Tibial artery (tissue), 4 donors: ENCODE measurements around the gene ANKRD13A.

Experiments used
- DNase-seq, 2 donors: peaks; one replicate each; pipeline ENCODE4 v3.0.0-alpha.2; 2019
- H3K27ac ChIP-seq, 2 donors: fragments of 200-600 bp; sonication (generic) in 1 of 2; 1 replicate in 1 of 2; 2 replicates in 1 of 2; pipeline ENCODE4 v1.5.1; 2018 to 2019; ENCODE audit warnings: mild to moderate bottlenecking in 1 of 2
- H3K27me3 ChIP-seq, 2 donors: fragments of 200-600 bp; sonication (generic) in 1 of 2; one replicate each; pipeline versions ENCODE4 v1.5.1 to v1.6.0; 2016 to 2019
- H3K36me3 ChIP-seq, 3 donors: fragments of 200-600 bp; sonication (generic) in 2 of 3; one replicate each; pipeline ENCODE4 v1.5.1; 2016 to 2019; ENCODE audit warnings: mild to moderate bottlenecking in 2 of 3
- H3K4me1 ChIP-seq, 4 donors: fragments of 200-600 bp; sonication (generic) in 2 of 4; 1 replicate in 3 of 4; 2 replicates in 1 of 4; pipeline ENCODE4 v1.5.1; 2016 to 2019
- H3K4me3 ChIP-seq, 2 donors: fragments of 200-600 bp; sonication (generic) in 1 of 2; 1 replicate in 1 of 2; 2 replicates in 1 of 2; pipeline ENCODE4 v1.5.1; 2018 to 2019; ENCODE audit warnings: mild to moderate bottlenecking in 2 of 2
- H3K9me3 ChIP-seq, 3 donors: fragments of 200-600 bp; sonication (generic) in 1 of 3; one replicate each; pipeline ENCODE4 v1.5.1; 2016 to 2019
- intact Hi-C: fragments of 100-400 bp; cut with DNase I; formaldehyde crosslinking; loops from one replicate; pipeline ENCODE4 v1.15.0; 2023; ENCODE audit warnings: low total_unique reads
- TF ChIP-seq, protein P1 (sequence below), 2 experiments: fragments of 200-600 bp in 1 of 2; fragments of 450-650 bp in 1 of 2; IDR thresholded peaks; one replicate each; pipeline ENCODE4 v1.5.1; 2017 to 2019; ENCODE audit warnings: antibody characterized with exemption in 2 of 2, mild to moderate bottlenecking in 1 of 2, moderate library complexity in 1 of 2

The ANKRD13A gene

DNA sequence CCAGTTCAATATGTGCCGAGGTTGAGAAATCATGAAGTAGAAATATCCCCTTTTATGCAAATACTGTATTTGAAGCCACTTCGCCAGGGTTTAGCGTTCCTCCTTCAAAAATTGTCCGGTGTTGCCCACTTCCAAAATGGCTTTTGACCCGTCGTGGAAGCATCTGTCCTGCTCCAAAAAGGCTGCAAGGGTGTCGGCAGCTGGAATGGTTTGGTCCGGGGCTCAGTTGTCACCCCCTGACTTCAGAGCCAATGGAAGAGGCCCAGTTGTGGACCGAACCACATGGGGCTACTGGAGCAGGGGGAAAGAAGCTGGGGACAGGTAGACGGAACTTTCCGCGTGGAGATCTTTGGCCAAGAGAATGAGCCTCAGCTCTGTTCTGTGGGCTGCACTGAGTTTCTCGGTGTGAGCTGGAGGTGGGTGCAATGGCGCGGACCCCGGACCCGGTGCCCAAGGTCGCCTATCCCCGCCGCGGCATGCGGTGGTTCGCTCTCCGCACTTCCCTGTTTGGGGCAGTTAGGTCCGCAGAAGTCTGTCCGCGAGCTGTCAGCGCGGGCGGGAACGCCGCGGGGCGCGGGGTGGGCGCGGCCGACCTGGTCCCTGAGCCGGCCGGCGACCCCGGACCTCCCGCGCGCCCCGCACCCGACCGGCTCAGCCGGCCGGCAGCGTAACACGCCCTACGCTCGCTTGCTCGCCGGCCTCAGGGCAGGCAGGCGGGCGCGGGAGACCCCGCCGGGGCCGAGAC, at the start of gene ANKRD13A:
TSS of gene ANKRD13A (plus strand) at position 527 of the 745 bp plus-strand sequence. CDS start 259 bp downstream, outside the sequence.
- TF ChIP-seq, protein P1, sequence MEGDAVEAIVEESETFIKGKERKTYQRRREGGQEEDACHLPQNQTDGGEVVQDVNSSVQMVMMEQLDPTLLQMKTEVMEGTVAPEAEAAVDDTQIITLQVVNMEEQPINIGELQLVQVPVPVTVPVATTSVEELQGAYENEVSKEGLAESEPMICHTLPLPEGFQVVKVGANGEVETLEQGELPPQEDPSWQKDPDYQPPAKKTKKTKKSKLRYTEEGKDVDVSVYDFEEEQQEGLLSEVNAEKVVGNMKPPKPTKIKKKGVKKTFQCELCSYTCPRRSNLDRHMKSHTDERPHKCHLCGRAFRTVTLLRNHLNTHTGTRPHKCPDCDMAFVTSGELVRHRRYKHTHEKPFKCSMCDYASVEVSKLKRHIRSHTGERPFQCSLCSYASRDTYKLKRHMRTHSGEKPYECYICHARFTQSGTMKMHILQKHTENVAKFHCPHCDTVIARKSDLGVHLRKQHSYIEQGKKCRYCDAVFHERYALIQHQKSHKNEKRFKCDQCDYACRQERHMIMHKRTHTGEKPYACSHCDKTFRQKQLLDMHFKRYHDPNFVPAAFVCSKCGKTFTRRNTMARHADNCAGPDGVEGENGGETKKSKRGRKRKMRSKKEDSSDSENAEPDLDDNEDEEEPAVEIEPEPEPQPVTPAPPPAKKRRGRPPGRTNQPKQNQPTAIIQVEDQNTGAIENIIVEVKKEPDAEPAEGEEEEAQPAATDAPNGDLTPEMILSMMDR (IDR thresholded peaks at IDR 0.05): no peak
- peak; percentile 91 to 95 for DNase-seq
- no peaks in the 10 kb centered on the region for H3K9me3 ChIP-seq
- H3K27ac ChIP-seq: peak within 1 kb of the TSS; percentile 73 to 81
- peak within 1 kb of the TSS; percentile 93 to 96 for H3K4me3 ChIP-seq
- no peaks in the 10 kb centered on the region for H3K27me3 ChIP-seq
- peaks cover 0 to 53% (median 29%) of the 10 kb centered on the region in 4 donors for H3K4me1 ChIP-seq
- intact Hi-C loops: loop anchor here (5.0 kb wide), 1 partner anchor 427 kb away; the partner anchor contains the start of genes MMAB and MVK
- H3K36me3 ChIP-seq: no peaks in the 10 kb centered on the region

DNA sequence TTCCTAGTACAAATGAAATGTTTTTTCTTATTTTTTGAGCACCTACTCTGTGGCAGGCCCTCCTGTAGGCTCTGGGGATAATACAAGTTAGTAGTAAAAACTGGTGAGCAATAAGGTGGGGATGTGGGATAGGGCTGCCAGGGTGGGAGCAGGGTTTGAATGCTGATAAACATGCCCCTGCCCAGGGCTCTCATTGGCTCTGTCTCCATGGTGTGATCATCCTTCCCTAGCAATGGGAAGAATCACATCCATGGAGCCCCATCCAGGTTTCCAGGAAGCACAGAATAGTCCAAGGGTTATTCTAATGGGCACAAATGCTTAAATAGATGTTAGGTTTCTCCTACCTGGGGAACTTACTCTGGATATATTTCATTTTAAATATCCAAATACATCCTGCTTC, 48.6 kb upstream of the ANKRD13A start:
- no peaks in the 10 kb centered on the region for H3K27me3 ChIP-seq
- peaks cover 28 to 87% (median 53%) of the 10 kb centered on the region in 3 donors for H3K36me3 ChIP-seq
- no peaks in the 10 kb centered on the region for H3K9me3 ChIP-seq
- H3K4me3 ChIP-seq: no peak overlapping the region
- intact Hi-C loops: no loop called here
- H3K4me1 ChIP-seq: peaks cover 0 to 28% (median 13%) of the 10 kb centered on the region in 4 donors
- H3K27ac ChIP-seq: peak overlapping the region; percentile 10 to 53
- DNase-seq: no peak
- TF ChIP-seq, protein P1 (IDR thresholded peaks at IDR 0.05): no peak

DNA sequence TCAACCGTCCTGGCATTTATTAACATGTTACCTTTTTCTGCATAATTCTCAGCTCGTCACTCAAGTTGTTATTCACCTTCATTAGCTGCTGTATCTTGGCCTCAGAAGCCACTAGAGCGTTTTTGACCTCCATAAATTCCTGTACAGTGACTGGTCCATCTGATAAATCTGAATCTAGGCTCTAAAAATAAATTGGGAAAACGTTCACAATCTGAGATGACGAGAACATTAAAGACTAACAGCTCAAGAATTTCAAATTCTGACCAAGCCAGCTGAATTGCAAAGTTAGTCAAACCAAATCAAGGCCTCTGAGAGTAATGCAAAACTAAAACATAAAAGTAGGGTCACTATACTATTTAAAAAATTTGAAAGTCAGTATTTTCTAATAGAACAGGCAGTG, 48.1 kb upstream of the ANKRD13A start:
- peak overlapping the region; percentile 53 to 54 for H3K27ac ChIP-seq
- no peak overlapping the region for H3K4me3 ChIP-seq
- DNase-seq: no peak
- intact Hi-C loops: no loop called here
- peaks cover 0 to 28% (median 13%) of the 10 kb centered on the region in 4 donors for H3K4me1 ChIP-seq
- H3K27me3 ChIP-seq: no peaks in the 10 kb centered on the region
- TF ChIP-seq, protein P1 (IDR thresholded peaks at IDR 0.05): no peak
- peaks cover 28 to 92% (median 55%) of the 10 kb centered on the region in 3 donors for H3K36me3 ChIP-seq
- no peaks in the 10 kb centered on the region for H3K9me3 ChIP-seq

DNA sequence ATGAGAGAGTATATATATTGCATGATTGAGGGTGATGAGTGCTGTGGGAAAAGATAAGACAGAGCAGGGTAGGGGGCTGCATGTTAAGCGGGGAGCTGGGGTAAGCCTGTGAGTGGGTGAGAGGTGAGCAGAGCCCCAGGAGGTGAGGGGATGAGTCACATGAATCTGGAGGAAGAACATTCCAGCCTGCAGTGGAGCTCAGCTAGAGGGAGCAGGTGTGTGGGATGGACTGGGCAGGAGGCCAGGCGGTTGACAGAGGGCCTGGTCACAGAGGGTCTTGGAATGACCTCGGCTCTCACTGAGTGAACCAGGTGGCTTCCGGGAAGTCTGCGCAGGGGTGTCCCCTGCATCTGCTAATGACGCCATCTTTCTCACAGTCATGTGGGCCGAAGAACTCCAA, 47.5 kb upstream of the ANKRD13A start:
- peaks cover 0 to 28% (median 13%) of the 10 kb centered on the region in 4 donors for H3K4me1 ChIP-seq

DNA sequence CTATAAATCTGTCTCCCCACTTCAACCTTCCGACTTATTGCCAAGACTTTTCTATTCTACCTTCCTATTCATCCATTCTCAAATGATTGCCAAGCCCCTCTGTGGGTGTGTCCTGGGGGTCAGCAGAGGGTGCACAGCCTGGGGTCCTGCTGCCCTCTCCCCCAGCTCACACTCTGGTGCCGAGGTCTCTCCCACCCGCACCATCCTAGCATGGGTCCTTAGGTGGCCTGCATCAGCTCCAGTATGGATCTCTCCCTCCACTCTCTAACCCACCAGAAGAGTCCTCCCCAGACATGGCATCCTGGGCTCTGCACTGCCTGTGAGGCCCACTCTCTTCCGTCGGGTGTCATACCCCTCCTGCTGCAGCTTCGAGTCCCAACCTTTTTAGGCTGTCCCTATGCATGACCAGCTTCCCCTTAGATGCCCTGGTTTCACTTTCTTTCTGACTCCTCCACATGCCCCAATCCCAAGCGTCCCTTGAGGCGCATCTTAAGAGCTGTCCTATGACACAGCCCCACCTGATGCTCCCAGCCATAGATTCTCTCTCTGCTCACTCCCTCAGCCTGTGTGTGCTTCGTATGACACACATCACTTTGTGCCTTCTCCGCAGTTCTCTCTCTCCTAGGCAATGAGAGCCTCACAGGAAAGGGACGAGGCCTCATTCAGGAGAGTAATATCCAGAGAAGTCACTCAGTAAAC, 46.9 kb upstream of the ANKRD13A start:
- no peak for DNase-seq
- intact Hi-C loops: no loop called here
- no peaks in the 10 kb centered on the region for H3K27me3 ChIP-seq
- no peaks in the 10 kb centered on the region for H3K9me3 ChIP-seq
- H3K36me3 ChIP-seq: peaks cover 28 to 93% (median 54%) of the 10 kb centered on the region in 3 donors
- no peak overlapping the region for H3K4me3 ChIP-seq
- TF ChIP-seq, protein P1 (IDR thresholded peaks at IDR 0.05): no peak
- H3K4me1 ChIP-seq: peaks cover 0 to 28% (median 11%) of the 10 kb centered on the region in 4 donors
- H3K27ac ChIP-seq: peak overlapping the region; percentile 23 to 54

More for the DNA sequence above, 47.5 kb upstream of the ANKRD13A start:
- DNase-seq: no peak
- Histone ChIP-seq H3K9me3 (no peaks in the 10 kb centered on the region), H3K27me3 (no peaks in the 10 kb centered on the region), H3K36me3 (peaks cover 28 to 93% (median 58%) of the 10 kb centered on the region in 3 donors), H3K4me3 (no peak overlapping the region), H3K27ac (peak overlapping the region; percentile 23 to 54)
- TF ChIP-seq, protein P1 (IDR thresholded peaks at IDR 0.05): no peak
- intact Hi-C loops: no loop called here
